Thoracic aorta endothelial cell (primary cell): ENCODE results near the gene SEMG2. TPM values are rescaled to one million over a fixed set of nuclear protein-coding genes. Genes with fewer than 3 reads are reported as not detected.

Experiments
- total RNA-seq: library from RNA; depleted of rRNA; stranded (reverse); fragments of >200 nt; gene quantifications from 2 replicates; pipeline ENCODE4 v1.2.3, GENCODE V29; 2012

Gene SEMG2
- total RNA-seq = not detected in 2 replicates

GRCh38 chr20:45221076-45221475 is at the start of gene SEMG2:
Gene SEMG2, plus strand, starts transcription at chr20:45221373. Its CDS starts 17 bp downstream, at chr20:45221390.

GRCh38 chr20:45174434-45175364 is 46.5 kb upstream of the SEMG2 start, which contains the start of gene PI3:
Gene PI3, plus strand, starts transcription at chr20:45174902. Its CDS starts 21 bp downstream, at chr20:45174923.

GRCh38 chr20:45206725-45207124 is 14.4 kb upstream of the SEMG2 start, which contains the start of gene SEMG1:
Gene SEMG1, plus strand, starts transcription at chr20:45207033. Its CDS starts 21 bp downstream, at chr20:45207054.

GRCh38 chr20:45254383-45255262 is 33.5 kb downstream of the SEMG2 start, which contains the start of gene SLPI:
Gene SLPI, minus strand, starts transcription at chr20:45254564. Its CDS starts 21 bp downstream, at chr20:45254543.

Other genes with a start within 250 kb of the SEMG2 start
- 0.13 and 0.29 TPM in 2 replicates for gene KCNS1, start 120.2 kb upstream of the SEMG2 start, total RNA-seq
- gene WFDC5, start 106.2 kb upstream of the SEMG2 start, total RNA-seq = not detected in 2 replicates
- not detected in 2 replicates for gene WFDC12, start 96.9 kb upstream of the SEMG2 start, total RNA-seq
- not detected in 2 replicates for gene PI3, start 46.5 kb upstream of the SEMG2 start, total RNA-seq
- gene SEMG1, start 14.3 kb upstream of the SEMG2 start, total RNA-seq = not detected in 2 replicates
- gene SLPI, start 33.2 kb downstream of the SEMG2 start, total RNA-seq = not detected in 2 replicates
- not detected in 2 replicates for gene RBPJL, start 85.5 kb downstream of the SEMG2 start, total RNA-seq
- gene MATN4, start 86.9 kb downstream of the SEMG2 start, total RNA-seq = not detected in 2 replicates
- 22.7 and 23.0 TPM in 2 replicates for gene SDC4, start 127.1 kb downstream of the SEMG2 start, total RNA-seq
- gene SYS1, start 141.8 kb downstream of the SEMG2 start, total RNA-seq = 19.3 and 22.3 TPM in 2 replicates
- not detected in 2 replicates for gene TP53TG5, start 157.0 kb downstream of the SEMG2 start, total RNA-seq
- gene DBNDD2, start 186.9 kb downstream of the SEMG2 start, total RNA-seq = 14.1 and 22.8 TPM in 2 replicates
- 39.2 and 41.9 TPM in 2 replicates for gene PIGT, start 194.8 kb downstream of the SEMG2 start, total RNA-seq
- not detected in 2 replicates for gene WFDC2, start 248.4 kb downstream of the SEMG2 start, total RNA-seq